ENCODE measurements around the gene VAC14. TPM values are rescaled to one million over a fixed set of nuclear protein-coding genes. Genes with fewer than 3 reads are reported as not detected.

VAC14 gene
- total and polyA plus RNA-seq, 5 donors from 2014 or later, result 27.0 to 38.8 (median 30.1) TPM

- H3K27ac Mint-ChIP-seq, result peak overlapping the region in 1 of 3 donors; percentile 46
- no peak overlapping the region for H3K27ac ChIP-seq (ENCODE audit: insufficient read depth, low read length, poor library complexity, severe bottlenecking)
- H3K27me3 Mint-ChIP-seq, result no peaks in the 10 kb centered on the region
- DNase-seq (no peak), ATAC-seq (ENCODE audit: low read depth in 2 of 2) (no peak)
- H3K36me3 ChIP-seq (ENCODE audit: control insufficient read depth, insufficient read depth, low read length), result peaks cover 4% of the 10 kb centered on the region
- H3K4me1 ChIP-seq (ENCODE audit: control insufficient read depth, insufficient read depth, low read length, poor library complexity, severe bottlenecking), result peaks cover 8% of the 10 kb centered on the region
- H3K9me3 Mint-ChIP-seq, result no peaks in the 10 kb centered on the region
- peaks cover 18% of the 10 kb centered on the region for H3K36me3 Mint-ChIP-seq
- H3K4me1 Mint-ChIP-seq, result peaks cover 0 to 21% (median 0%) of the 10 kb centered on the region in 4 donors
- no peak overlapping the region for H3K4me3 Mint-ChIP-seq
- no peak overlapping the region for H3K4me3 ChIP-seq (ENCODE audit: low read depth, low read length)
- H3K27me3 ChIP-seq (ENCODE audit: control insufficient read depth, insufficient read depth, low read length), result no peaks in the 10 kb centered on the region
- H3K9me3 ChIP-seq (ENCODE audit: control insufficient read depth in 2 of 2, low read length in 2 of 2), result no peaks in the 10 kb centered on the region
Measured at GRCh38 chr16:70751593-70751992, 49.4 kb downstream of the VAC14 start.

- no peak overlapping the region for H3K4me3 ChIP-seq (ENCODE audit: low read depth, low read length)
- H3K9me3 Mint-ChIP-seq, result no peaks in the 10 kb centered on the region
- H3K27me3 ChIP-seq (ENCODE audit: control insufficient read depth, insufficient read depth, low read length), result no peaks in the 10 kb centered on the region
- H3K36me3 Mint-ChIP-seq, result peaks cover 18% of the 10 kb centered on the region
- DNase-seq (peak in 1 of 3 donors; percentile 15), ATAC-seq (ENCODE audit: low read depth in 2 of 2) (no peak)
- peaks cover 8% of the 10 kb centered on the region for H3K4me1 ChIP-seq (ENCODE audit: control insufficient read depth, insufficient read depth, low read length, poor library complexity, severe bottlenecking)
- peak overlapping the region in 1 of 3 donors; percentile 46 for H3K27ac Mint-ChIP-seq
- H3K27ac ChIP-seq (ENCODE audit: insufficient read depth, low read length, poor library complexity, severe bottlenecking), result no peak overlapping the region
- H3K4me1 Mint-ChIP-seq, result peaks cover 0 to 25% (median 0%) of the 10 kb centered on the region in 4 donors
- no peaks in the 10 kb centered on the region for H3K27me3 Mint-ChIP-seq
- no peaks in the 10 kb centered on the region for H3K9me3 ChIP-seq (ENCODE audit: control insufficient read depth in 2 of 2, low read length in 2 of 2)
- no peak overlapping the region for H3K4me3 Mint-ChIP-seq
- H3K36me3 ChIP-seq (ENCODE audit: control insufficient read depth, insufficient read depth, low read length), result peaks cover 3% of the 10 kb centered on the region
Measured at GRCh38 chr16:70750893-70751467, 50.0 kb downstream of the VAC14 start.

DNA sequence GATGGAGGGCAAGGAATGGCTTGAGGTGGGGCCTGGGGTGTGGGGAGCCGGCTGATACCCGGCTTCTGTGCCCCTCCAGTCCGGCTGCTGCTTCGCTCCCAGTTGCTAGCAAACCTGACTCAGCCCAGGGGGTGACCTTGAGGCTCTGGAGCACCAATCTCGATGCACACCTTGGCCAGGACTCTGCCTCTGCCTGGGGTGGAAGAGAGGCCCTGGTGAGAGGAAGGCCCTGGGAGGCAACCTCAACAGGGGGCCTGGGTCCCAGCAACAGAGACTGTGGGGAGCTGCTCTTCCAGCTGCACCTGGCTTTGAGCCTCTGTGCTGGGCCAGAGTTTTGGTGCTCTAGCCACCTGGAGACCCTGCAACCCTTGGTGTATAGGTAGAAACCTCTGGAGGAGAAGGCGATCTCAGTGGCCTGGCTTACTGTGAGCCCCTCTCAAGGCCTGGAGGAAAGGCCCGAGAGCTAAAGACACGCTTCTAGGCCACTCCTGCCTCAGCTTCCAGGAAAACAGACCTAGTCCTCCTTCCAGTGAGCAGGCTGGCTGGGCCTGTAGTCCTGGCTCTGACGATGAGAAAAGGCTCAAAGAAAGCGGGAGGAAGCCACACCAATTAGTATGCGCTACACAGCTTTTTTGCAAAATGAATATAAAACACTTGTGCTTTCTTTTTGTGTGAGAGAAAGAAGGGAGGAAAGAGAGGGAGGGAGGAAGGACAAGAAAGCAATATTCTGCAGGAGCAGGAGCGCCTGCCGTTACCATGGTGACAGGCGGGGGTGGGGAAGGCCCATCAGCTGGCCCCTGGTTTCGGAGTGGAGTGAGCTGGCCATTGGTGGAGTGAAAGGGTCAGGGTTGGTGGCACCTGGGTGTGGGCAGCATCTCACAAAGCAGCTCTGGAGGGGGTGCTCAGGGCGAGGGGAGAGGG, 51.0 kb downstream of the VAC14 start:
- Mint-ChIP-seq H3K9me3 (no peaks in the 10 kb centered on the region), H3K27ac (peak overlapping the region in 1 of 3 donors; percentile 25), H3K4me3 (no peak overlapping the region), H3K36me3 (peaks cover 18% of the 10 kb centered on the region), H3K27me3 (no peaks in the 10 kb centered on the region), H3K4me1 (peaks cover 0 to 25% (median 0%) of the 10 kb centered on the region in 4 donors)
- no peak overlapping the region for H3K4me3 ChIP-seq (ENCODE audit: low read depth, low read length)
- ATAC-seq (ENCODE audit: low read depth in 2 of 2) (no peak), DNase-seq (no peak)
- H3K9me3 ChIP-seq (ENCODE audit: control insufficient read depth in 2 of 2, low read length in 2 of 2), result no peaks in the 10 kb centered on the region
- peaks cover 8% of the 10 kb centered on the region for H3K4me1 ChIP-seq (ENCODE audit: control insufficient read depth, insufficient read depth, low read length, poor library complexity, severe bottlenecking)
- no peak overlapping the region for H3K27ac ChIP-seq (ENCODE audit: insufficient read depth, low read length, poor library complexity, severe bottlenecking)
- peaks cover 3% of the 10 kb centered on the region for H3K36me3 ChIP-seq (ENCODE audit: control insufficient read depth, insufficient read depth, low read length)
- no peaks in the 10 kb centered on the region for H3K27me3 ChIP-seq (ENCODE audit: control insufficient read depth, insufficient read depth, low read length)

GRCh38 chr16:70749006-70749678, 51.8 kb downstream of the VAC14 start:
- Histone ChIP-seq H3K27me3 (ENCODE audit: control insufficient read depth, insufficient read depth, low read length) (no peaks in the 10 kb centered on the region), H3K4me3 (ENCODE audit: low read depth, low read length) (no peak overlapping the region), H3K9me3 (ENCODE audit: control insufficient read depth in 2 of 2, low read length in 2 of 2) (no peaks in the 10 kb centered on the region), H3K4me1 (ENCODE audit: control insufficient read depth, insufficient read depth, low read length, poor library complexity, severe bottlenecking) (peaks cover 8% of the 10 kb centered on the region), H3K36me3 (ENCODE audit: control insufficient read depth, insufficient read depth, low read length) (peaks cover 4% of the 10 kb centered on the region), H3K27ac (ENCODE audit: insufficient read depth, low read length, poor library complexity, severe bottlenecking) (no peak overlapping the region)
- Mint-ChIP-seq H3K27ac (peak overlapping the region; percentile 18 to 63 (median 36)), H3K27me3 (no peaks in the 10 kb centered on the region), H3K4me1 (peaks cover 0 to 25% (median 0%) of the 10 kb centered on the region in 4 donors), H3K9me3 (no peaks in the 10 kb centered on the region), H3K4me3 (no peak overlapping the region), H3K36me3 (peaks cover 22% of the 10 kb centered on the region)
- ATAC-seq (ENCODE audit: low read depth in 2 of 2) (no peak), DNase-seq (no peak)

GRCh38 chr16:70747703-70748631, 53.0 kb downstream of the VAC14 start:
- Mint-ChIP-seq H3K9me3 (no peaks in the 10 kb centered on the region), H3K27me3 (no peaks in the 10 kb centered on the region), H3K4me3 (no peak overlapping the region), H3K4me1 (peaks cover 0 to 25% (median 0%) of the 10 kb centered on the region in 4 donors), H3K27ac (peak overlapping the region in 1 of 3 donors; percentile 76), H3K36me3 (peaks cover 32% of the 10 kb centered on the region)
- peaks cover 8% of the 10 kb centered on the region for H3K4me1 ChIP-seq (ENCODE audit: control insufficient read depth, insufficient read depth, low read length, poor library complexity, severe bottlenecking)
- H3K36me3 ChIP-seq (ENCODE audit: control insufficient read depth, insufficient read depth, low read length), result peaks cover 16% of the 10 kb centered on the region
- no peak overlapping the region for H3K27ac ChIP-seq (ENCODE audit: insufficient read depth, low read length, poor library complexity, severe bottlenecking)
- DNase-seq (no peak), ATAC-seq (ENCODE audit: low read depth in 2 of 2) (no peak)
- no peaks in the 10 kb centered on the region for H3K27me3 ChIP-seq (ENCODE audit: control insufficient read depth, insufficient read depth, low read length)
- H3K9me3 ChIP-seq (ENCODE audit: control insufficient read depth in 2 of 2, low read length in 2 of 2), result no peaks in the 10 kb centered on the region
- no peak overlapping the region for H3K4me3 ChIP-seq (ENCODE audit: low read depth, low read length)

GRCh38 chr16:70746708-70747424, 54.1 kb downstream of the VAC14 start:
- DNase-seq (peak in 2 of 3 donors; percentile 11 to 54), ATAC-seq (ENCODE audit: low read depth in 2 of 2) (peak in 1 of 2 donors; percentile 17)
- Histone ChIP-seq H3K27ac (ENCODE audit: insufficient read depth, low read length, poor library complexity, severe bottlenecking) (no peak overlapping the region), H3K36me3 (ENCODE audit: control insufficient read depth, insufficient read depth, low read length) (peaks cover 16% of the 10 kb centered on the region), H3K4me1 (ENCODE audit: control insufficient read depth, insufficient read depth, low read length, poor library complexity, severe bottlenecking) (peaks cover 8% of the 10 kb centered on the region), H3K4me3 (ENCODE audit: low read depth, low read length) (no peak overlapping the region), H3K27me3 (ENCODE audit: control insufficient read depth, insufficient read depth, low read length) (no peaks in the 10 kb centered on the region), H3K9me3 (ENCODE audit: control insufficient read depth in 2 of 2, low read length in 2 of 2) (no peaks in the 10 kb centered on the region)
- H3K27ac Mint-ChIP-seq, result peak overlapping the region; percentile 67 to 82 (median 76)
- peaks cover 0 to 25% (median 0%) of the 10 kb centered on the region in 4 donors for H3K4me1 Mint-ChIP-seq
- H3K9me3 Mint-ChIP-seq, result no peaks in the 10 kb centered on the region
- peaks cover 30% of the 10 kb centered on the region for H3K36me3 Mint-ChIP-seq
- no peaks in the 10 kb centered on the region for H3K27me3 Mint-ChIP-seq
- H3K4me3 Mint-ChIP-seq, result no peak overlapping the region
